H1 (cell line): ENCODE data around the gene C6orf163. TPM values are rescaled to one million over a fixed set of nuclear protein-coding genes. Genes with fewer than 3 reads are reported as not detected.

ENCODE experiments used
- CTCF ChIA-PET: fragments of 300-600 bp; sonication (Branson Sonifier 250); formaldehyde crosslinking; loops from one replicate; lab custom pipeline; 2021; ENCODE audit not compliant: partially characterized antibody; lab: Charles Lee
- POLR2A ChIA-PET: fragments of 300-600 bp; sonication (Branson Sonifier 250); formaldehyde crosslinking; loops from one replicate; lab custom pipeline; 2021; ENCODE audit warnings: inconsistent platforms; ENCODE audit not compliant: partially characterized antibody; lab: Charles Lee
- DNase-seq, 2 experiments: peaks; one replicate each; pipeline versions ENCODE4 v3.0.0 to v3.0.0-alpha.2; 2010 to 2022; ENCODE audit warnings: low spot score in 2 of 2, low read depth in 1 of 2, mixed read lengths in 1 of 2
- FAIRE-seq: peaks from 2 replicates; lab custom pipeline; 2011; peaks lifted over from hg19 to GRCh38; lab: Jason Lieb, UNC
- H2AFZ ChIP-seq: 2 replicates; pipeline ENCODE4 v1.8.1; 2012; ENCODE audit warnings: low read length, inconsistent platforms
- H2AK5ac ChIP-seq: 2 replicates; pipeline ENCODE4 v1.6.1; 2013; ENCODE audit warnings: low read depth, low read length
- H2BK120ac ChIP-seq: replicated peaks from 2 replicates; pipeline ENCODE3; 2013; ENCODE audit warnings: low read depth, low read length, inconsistent platforms
- H2BK12ac ChIP-seq: 2 replicates; pipeline ENCODE4 v1.6.1; 2013; ENCODE audit warnings: low read depth, low read length
- H2BK15ac ChIP-seq: 2 replicates; pipeline ENCODE4 v1.6.1; 2013; ENCODE audit warnings: low read length
- H2BK20ac ChIP-seq: 2 replicates; pipeline ENCODE4 v1.6.1; 2013; ENCODE audit warnings: low read length
- H2BK5ac ChIP-seq: 2 replicates; pipeline ENCODE4 v1.6.1; 2013; ENCODE audit warnings: low read depth, low read length
- H3K14ac ChIP-seq: 2 replicates; pipeline ENCODE4 v1.6.1; 2013; ENCODE audit warnings: inconsistent platforms; ENCODE audit not compliant: insufficient read length
- H3K18ac ChIP-seq: 2 replicates; pipeline ENCODE4 v1.6.1; 2013; ENCODE audit warnings: low read length; ENCODE audit errors: extremely low read depth
- H3K23ac ChIP-seq: 2 replicates; pipeline ENCODE4 v1.6.1; 2013; ENCODE audit warnings: inconsistent platforms; ENCODE audit not compliant: insufficient read length
- H3K23me2 ChIP-seq: 2 replicates; pipeline ENCODE4 v1.6.1; 2013; ENCODE audit warnings: low read depth, low read length
- H3K27ac ChIP-seq: 2 replicates; pipeline ENCODE4 v1.6.1; 2011; ENCODE audit warnings: low read depth, low read length, inconsistent platforms
- H3K27me3 ChIP-seq, 4 experiments: replicated peaks in 1 of 4; 1 replicate in 1 of 4; 2 replicates in 3 of 4; pipeline versions ENCODE4 v1.6.1 to v1.8.1; 2011 to 2013; ENCODE audit warnings: low read length in 3 of 4, mild to moderate bottlenecking in 3 of 4, inconsistent platforms in 2 of 4, mixed read lengths in 2 of 4, moderate library complexity in 1 of 4; ENCODE audit not compliant: control insufficient read depth in 3 of 4, insufficient read depth in 3 of 4; ENCODE audit errors: extremely low read depth in 1 of 4
- H3K36me3 ChIP-seq, 4 experiments: 2 replicates each; pipeline versions ENCODE4 v1.6.1 to v1.8.1; 2011 to 2013; ENCODE audit warnings: mild to moderate bottlenecking in 4 of 4, low read length in 3 of 4, moderate library complexity in 2 of 4, control low read depth in 1 of 4, inconsistent platforms in 1 of 4; ENCODE audit not compliant: insufficient read depth in 4 of 4, control insufficient read depth in 2 of 4
- H3K4ac ChIP-seq: replicated peaks from 2 replicates; pipeline ENCODE3; 2013; ENCODE audit warnings: low read length, low read depth, mixed read lengths, inconsistent platforms; ENCODE audit not compliant: insufficient read length
- H3K4me1 ChIP-seq, 4 experiments: replicated peaks in 1 of 4; 1 replicate in 1 of 4; 2 replicates in 3 of 4; pipeline versions ENCODE4 v1.6.1 to v1.8.1; 2011 to 2013; ENCODE audit warnings: low read length in 3 of 4, inconsistent platforms in 2 of 4, mixed read lengths in 1 of 4; ENCODE audit not compliant: insufficient read depth in 4 of 4, control insufficient read depth in 3 of 4
- H3K4me2 ChIP-seq, 2 experiments: 2 replicates each; pipeline versions ENCODE4 v1.6.1 to v1.8.1; 2011 to 2013; ENCODE audit warnings: low read depth in 2 of 2, low read length in 2 of 2, control low read depth in 1 of 2, inconsistent platforms in 1 of 2, mild to moderate bottlenecking in 1 of 2; ENCODE audit not compliant: insufficient read depth in 1 of 2
- H3K4me3 ChIP-seq, 4 experiments: fragments of 200-600, 300-600 bp in 1 of 4; sonication (generic), shearing (Covaris generic), sonication (Bioruptor Twin) in 1 of 4; 2 replicates each; pipeline versions ENCODE4 v1.5.1 to v1.8.1; 2011 to 2016; ENCODE audit warnings: low read length in 4 of 4, low read depth in 3 of 4, control low read depth in 2 of 4, inconsistent platforms in 2 of 4, mild to moderate bottlenecking in 2 of 4, mixed read lengths in 1 of 4, moderate library complexity in 1 of 4; ENCODE audit not compliant: insufficient read depth in 2 of 4; ENCODE audit errors: extremely low read depth in 1 of 4
- H3K56ac ChIP-seq: replicated peaks from 2 replicates; pipeline ENCODE3; 2013; ENCODE audit warnings: low read depth, mild to moderate bottlenecking, mixed read lengths, low read length, inconsistent platforms; ENCODE audit not compliant: insufficient read length
- H3K79me1 ChIP-seq: 2 replicates; pipeline ENCODE4 v1.6.1; 2013; ENCODE audit warnings: low read depth, low read length, control low read depth
- H3K79me2 ChIP-seq, 2 experiments: 2 replicates each; pipeline versions ENCODE4 v1.6.1 to v1.8.1; 2012 to 2013; ENCODE audit warnings: low read length in 2 of 2, mild to moderate bottlenecking in 2 of 2, inconsistent platforms in 1 of 2; ENCODE audit not compliant: insufficient read depth in 2 of 2, control insufficient read depth in 1 of 2
- H3K9ac ChIP-seq, 4 experiments: replicated peaks in 1 of 4; 1 replicate in 1 of 4; 2 replicates in 3 of 4; pipeline versions ENCODE4 v1.6.1 to v1.8.1; 2011 to 2013; ENCODE audit warnings: low read depth in 3 of 4, low read length in 3 of 4, control low read depth in 2 of 4, mild to moderate bottlenecking in 2 of 4, moderate library complexity in 2 of 4, inconsistent platforms in 1 of 4; ENCODE audit errors: extremely low read depth in 1 of 4
- H3K9me3 ChIP-seq, 2 experiments: 2 replicates each; pipeline versions ENCODE4 v1.6.1 to v1.8.1; 2012 to 2013; ENCODE audit warnings: mild to moderate bottlenecking in 2 of 2, moderate library complexity in 2 of 2, control low read depth in 1 of 2, inconsistent platforms in 1 of 2, low read depth in 1 of 2, low read length in 1 of 2, mixed read lengths in 1 of 2; ENCODE audit not compliant: insufficient read depth in 2 of 2
- H4K20me1 ChIP-seq, 2 experiments: replicated peaks in 1 of 2; 2 replicates each; pipeline versions ENCODE3 to v1.8.1; 2011 to 2013; ENCODE audit warnings: inconsistent platforms in 2 of 2, low read length in 2 of 2, mild to moderate bottlenecking in 1 of 2; ENCODE audit not compliant: insufficient read depth in 2 of 2, control insufficient read depth in 1 of 2
- H4K5ac ChIP-seq: 2 replicates; pipeline ENCODE4 v1.6.1; 2013; ENCODE audit warnings: low read length, low read depth, mixed read lengths, inconsistent platforms; ENCODE audit not compliant: insufficient read length
- H4K8ac ChIP-seq: 2 replicates; pipeline ENCODE4 v1.8.0; 2013; ENCODE audit warnings: mild to moderate bottlenecking, moderate library complexity, low read length, inconsistent platforms; ENCODE audit not compliant: insufficient read depth; ENCODE audit errors: extremely low read depth
- H4K91ac ChIP-seq: replicated peaks from 2 replicates; pipeline ENCODE3; 2013; ENCODE audit warnings: low read length, mixed read lengths, inconsistent platforms; ENCODE audit not compliant: insufficient read length
- WGBS, 2 experiments: shearing (Covaris generic) in 1 of 2; methylation state at CpG; one replicate each; pipeline versions ENCODE4 v1.1.6 to v1.1.7; 2013 to 2015; ENCODE audit warnings: low lambda C conversion rate in 2 of 2, mixed read lengths in 2 of 2, inconsistent platforms in 1 of 2, low coverage in 1 of 2, missing lambda C conversion rate in 1 of 2; ENCODE audit not compliant: insufficient replicate concordance in 2 of 2, insufficient coverage in 1 of 2, insufficient read length in 1 of 2; ENCODE audit errors: extremely low coverage in 1 of 2, missing lambda C conversion rate in 1 of 2; 5-methylcytosine and 5-hydroxymethylcytosine counted together
- polyA plus RNA-seq, 7 experiments: library from polyadenylated mRNA; depleted of rRNA in 3 of 7; stranded (reverse) in 5 of 7; unstranded in 2 of 7; fragments of >200 nt in 5 of 7; fragments of 200-250 nt in 2 of 7; gene quantifications; 1 replicate in 5 of 7; 2 replicates in 1 of 7; 4 replicates in 1 of 7; pipeline versions ENCODE4 v1.2.1 to v1.2.3, GENCODE V29; 2011 to 2013; ENCODE audit warnings: missing spikeins in 2 of 7, mixed read lengths in 2 of 7
- total RNA-seq: library from RNA; stranded (reverse); fragmentation: NEBNext Ultra II Directional; extraction: Animal tissue kit (Norgen Biotek cat#: 25700); gene quantifications from 2 replicates; pipeline ENCODE4 v1.2.1, GENCODE V29; 2021

C6orf163 gene
- total and polyA plus RNA-seq, 2 of the 8 experiments (the other 6 are each of a cell fraction or from before 2014, with no cell fraction given): 0.36 to 1.5 TPM

DNA sequence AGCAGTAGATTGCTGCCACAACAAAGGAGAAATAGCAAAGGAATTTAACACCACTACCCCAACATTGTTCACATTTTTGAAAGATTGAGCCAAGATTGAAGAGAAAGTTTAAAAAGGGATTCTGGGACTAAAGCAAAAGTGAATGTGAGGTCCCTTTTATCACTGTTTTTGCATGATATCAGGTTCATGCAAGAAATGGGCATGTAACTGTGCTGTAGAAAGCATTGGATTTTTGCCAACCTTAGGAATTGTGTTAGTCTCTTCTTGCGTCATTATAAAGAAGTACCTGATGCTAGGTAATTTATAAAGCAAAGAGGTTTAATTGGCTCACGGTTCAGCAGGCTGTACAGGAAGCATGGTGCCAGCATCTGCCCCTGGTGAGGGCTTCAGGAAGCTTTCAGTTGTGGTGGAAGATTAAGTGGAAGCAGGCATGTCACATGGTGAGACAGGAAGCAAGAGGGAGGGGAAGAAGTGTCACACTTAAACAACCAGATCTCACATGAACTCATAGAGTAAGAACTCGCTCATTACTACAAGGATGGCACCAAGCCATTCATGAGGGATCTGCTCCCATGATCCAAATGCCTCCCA lies 10.9 kb upstream of the C6orf163 start:
- no peaks in the 10 kb centered on the region for H4K20me1 ChIP-seq
- no peaks in the 10 kb centered on the region; a peak in 1 of 8 replicates for H3K36me3 ChIP-seq
- H3K4ac ChIP-seq: no peak overlapping the region
- H3K79me2 ChIP-seq: peaks cover 0 to 22% of the 10 kb centered on the region in 2 experiments; a peak in 3 of 4 replicates
- no peak overlapping the region for H3K4me3 ChIP-seq
- ChIA-PET CTCF (interaction anchor here (0.5 to 2.8 kb wide), 4 partner anchors 11 to 57 kb away, joined by 3 to 10 read pairs (median 5); partner anchors contain the start of gene C6orf163), POLR2A (interaction anchor here (1.4 kb wide), 1 partner anchor 60 kb away, joined by 3 read pairs; no protein-coding TSS in a partner anchor)
- no peak overlapping the region for H2BK12ac ChIP-seq
- H3K4me2 ChIP-seq: no peak overlapping the region
- no peaks in the 10 kb centered on the region for H3K9me3 ChIP-seq
- no peak overlapping the region for H2AFZ ChIP-seq
- no peak overlapping the region for H3K56ac ChIP-seq
- no peak overlapping the region for H4K8ac ChIP-seq
- no peak overlapping the region for H3K9ac ChIP-seq
- H2BK15ac ChIP-seq: no peak overlapping the region
- DNase-seq: no peak
- 61% methylated on average over 3 of the region's 3 CpGs; no CpG with 5 or more reads in 1 of the 2 experiments for WGBS, 2 experiments
- no peak overlapping the region for H4K91ac ChIP-seq
- H3K23me2 ChIP-seq: peaks cover 2% of the 10 kb centered on the region; the same call in 1 of the 2 replicates
- H2AK5ac ChIP-seq: no peak overlapping the region
- H2BK20ac ChIP-seq: no peak overlapping the region
- H3K79me1 ChIP-seq: no peaks in the 10 kb centered on the region
- no peak overlapping the region for H4K5ac ChIP-seq
- no peak overlapping the region for H3K14ac ChIP-seq
- no peak overlapping the region for H3K27ac ChIP-seq
- FAIRE-seq: no peak
- H2BK5ac ChIP-seq: no peak overlapping the region
- no peaks in the 10 kb centered on the region for H3K27me3 ChIP-seq
- peaks cover 0 to 5% (median 0%) of the 10 kb centered on the region in 4 experiments; a peak in 3 of 7 replicates for H3K4me1 ChIP-seq
- no peak overlapping the region for H3K18ac ChIP-seq
- no peak overlapping the region for H3K23ac ChIP-seq
- H2BK120ac ChIP-seq: no peak overlapping the region
